Adipocyte (in vitro differentiated cells): ENCODE results near the gene PPP2R5E.

Source experiments
- DNase-seq: peaks from one replicate; pipeline ENCODE4 v3.0.0-alpha.2; 2015; ENCODE audit warnings: low read depth
- H3K27me3 ChIP-seq: replicated peaks from 2 replicates; pipeline ENCODE4 v1.7.0; 2013; ENCODE audit warnings: mild to moderate bottlenecking, low read length, moderate library complexity; ENCODE audit not compliant: control insufficient read depth, insufficient read depth
- H3K36me3 ChIP-seq: 2 replicates; pipeline ENCODE4 v1.7.0; 2013; ENCODE audit warnings: low read length, mild to moderate bottlenecking, moderate library complexity; ENCODE audit not compliant: control insufficient read depth, insufficient read depth, severe bottlenecking
- H3K4me1 ChIP-seq: 2 replicates; pipeline ENCODE4 v1.7.0; 2013; ENCODE audit warnings: mild to moderate bottlenecking, low read length, moderate library complexity; ENCODE audit not compliant: control insufficient read depth, insufficient read depth
- H3K4me3 ChIP-seq: 2 replicates; pipeline ENCODE4 v1.7.0; 2013; ENCODE audit warnings: mild to moderate bottlenecking, low read length, moderate library complexity
- H3K9ac ChIP-seq: 2 replicates; pipeline ENCODE4 v1.7.0; 2013; ENCODE audit warnings: mild to moderate bottlenecking, low read length, moderate library complexity
- H3K9me3 ChIP-seq: 2 replicates; pipeline ENCODE4 v1.7.0; 2013; ENCODE audit warnings: mild to moderate bottlenecking, low read length, moderate library complexity; ENCODE audit not compliant: control insufficient read depth

Gene PPP2R5E

DNA sequence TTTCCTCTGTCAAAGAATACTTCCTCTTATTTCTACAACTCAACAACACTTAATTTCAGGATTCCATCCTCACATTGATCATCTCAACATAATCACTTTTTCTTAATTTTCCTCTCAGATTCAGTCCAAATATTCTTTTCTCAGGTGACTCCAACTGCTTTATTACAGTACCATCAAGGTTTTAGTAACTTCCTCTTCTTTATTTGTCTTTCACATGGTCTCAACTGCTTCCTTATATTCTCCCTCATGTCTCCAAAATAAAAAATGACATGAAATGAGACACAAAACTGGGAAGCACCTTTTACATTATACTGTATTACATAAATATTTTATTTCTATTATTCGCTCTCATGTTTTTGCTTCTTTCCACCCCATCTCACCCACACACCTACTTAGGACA lies 55.5 kb downstream of the PPP2R5E start:
- Histone ChIP-seq H3K27me3 (no peaks in the 10 kb centered on the region), H3K9me3 (no peaks in the 10 kb centered on the region), H3K4me1 (peaks cover 25% of the 10 kb centered on the region), H3K4me3 (no peak overlapping the region), H3K36me3 (no peaks in the 10 kb centered on the region), H3K9ac (no peak overlapping the region)
- no peak for DNase-seq

DNA sequence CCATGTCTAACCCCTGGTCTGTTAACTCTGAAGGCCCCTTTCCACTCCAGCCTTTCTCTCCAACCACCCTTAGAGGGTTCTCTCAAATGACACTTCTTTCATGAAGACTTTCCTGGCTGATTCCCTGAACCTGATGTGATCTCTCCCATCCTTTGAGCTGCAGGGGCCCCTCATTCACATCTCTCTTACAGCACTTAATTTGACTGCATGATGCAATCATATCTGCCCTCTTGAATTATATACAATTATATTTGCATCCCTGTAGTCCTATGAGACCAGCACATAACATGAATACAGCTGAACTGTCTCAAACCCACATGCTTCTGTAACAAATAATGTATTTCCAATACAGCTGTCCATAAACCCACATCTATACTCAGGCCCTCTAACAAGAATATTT lies 56.4 kb downstream of the PPP2R5E start:
- Histone ChIP-seq H3K4me1 (peaks cover 24% of the 10 kb centered on the region), H3K36me3 (no peaks in the 10 kb centered on the region), H3K27me3 (no peaks in the 10 kb centered on the region), H3K9me3 (no peaks in the 10 kb centered on the region), H3K9ac (no peak overlapping the region), H3K4me3 (no peak overlapping the region)
- DNase-seq = peak; percentile 22

DNA sequence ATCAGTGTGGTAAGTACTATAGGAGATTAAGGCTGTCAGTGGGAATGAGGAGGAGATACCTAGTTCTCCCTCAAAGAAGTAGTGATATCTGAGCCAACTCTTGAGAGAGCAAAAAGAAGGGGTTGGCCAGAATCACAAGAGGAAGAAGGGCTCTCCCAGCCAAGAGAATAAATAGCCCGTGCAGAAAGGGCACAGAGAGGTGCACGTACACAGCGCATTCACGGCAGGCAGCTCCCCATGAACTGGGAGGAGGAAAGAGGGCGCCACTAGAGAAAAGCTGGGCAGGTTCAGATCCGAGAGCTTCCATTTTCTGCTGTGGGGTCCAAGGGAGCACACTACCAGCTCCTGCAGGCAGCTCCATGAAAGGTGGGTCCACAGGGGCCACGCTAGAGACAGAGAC lies 59.9 kb downstream of the PPP2R5E start:
- Histone ChIP-seq H3K9ac (no peak overlapping the region), H3K4me1 (peaks cover 19% of the 10 kb centered on the region), H3K9me3 (no peaks in the 10 kb centered on the region), H3K36me3 (no peaks in the 10 kb centered on the region), H3K27me3 (no peaks in the 10 kb centered on the region), H3K4me3 (no peak overlapping the region)
- no peak for DNase-seq

DNA sequence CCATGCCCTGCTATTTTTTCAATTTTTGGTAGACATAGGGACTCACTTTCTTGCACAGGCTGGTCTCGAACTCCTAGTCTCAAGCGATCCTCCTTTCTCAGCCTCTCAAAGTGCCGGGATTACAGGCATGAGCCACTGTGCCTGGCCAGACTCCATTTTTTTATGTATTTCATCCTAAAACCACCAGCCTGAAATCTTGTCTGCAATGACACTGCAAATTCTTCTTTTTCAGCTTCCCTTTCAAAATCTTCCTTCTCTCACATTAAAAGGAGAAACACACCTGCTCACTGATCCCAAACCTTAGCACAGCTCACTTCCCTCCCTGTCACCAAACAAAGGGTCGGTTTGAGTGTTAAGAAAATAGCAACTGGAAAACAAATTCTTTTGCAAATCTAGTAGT lies 62.6 kb downstream of the PPP2R5E start:
- no peak for DNase-seq
- H3K27me3 ChIP-seq = no peaks in the 10 kb centered on the region
- no peaks in the 10 kb centered on the region for H3K9me3 ChIP-seq
- no peak overlapping the region for H3K9ac ChIP-seq
- H3K36me3 ChIP-seq = no peaks in the 10 kb centered on the region
- H3K4me1 ChIP-seq = peaks cover 32% of the 10 kb centered on the region
- H3K4me3 ChIP-seq = no peak overlapping the region

DNA sequence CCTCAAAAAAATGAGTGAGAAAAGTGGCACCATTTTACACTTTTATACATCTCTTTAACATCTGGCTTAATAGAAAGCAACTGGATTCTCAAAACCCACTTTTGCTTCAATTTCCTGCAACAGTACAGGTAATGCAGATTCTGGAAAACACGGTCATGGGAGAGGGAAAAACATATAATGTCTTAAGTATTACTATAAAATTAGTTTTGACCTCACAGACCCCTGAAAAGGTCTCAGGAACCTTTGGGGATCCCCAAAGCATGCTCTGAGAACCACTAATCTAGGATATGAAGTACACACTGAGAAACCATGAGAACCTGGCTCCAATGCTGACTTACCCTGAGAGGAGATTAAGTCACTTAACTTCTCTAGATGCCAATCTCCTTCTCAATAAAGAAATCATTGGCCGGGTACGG lies 64.7 kb downstream of the PPP2R5E start:
- DNase-seq = no peak

DNA sequence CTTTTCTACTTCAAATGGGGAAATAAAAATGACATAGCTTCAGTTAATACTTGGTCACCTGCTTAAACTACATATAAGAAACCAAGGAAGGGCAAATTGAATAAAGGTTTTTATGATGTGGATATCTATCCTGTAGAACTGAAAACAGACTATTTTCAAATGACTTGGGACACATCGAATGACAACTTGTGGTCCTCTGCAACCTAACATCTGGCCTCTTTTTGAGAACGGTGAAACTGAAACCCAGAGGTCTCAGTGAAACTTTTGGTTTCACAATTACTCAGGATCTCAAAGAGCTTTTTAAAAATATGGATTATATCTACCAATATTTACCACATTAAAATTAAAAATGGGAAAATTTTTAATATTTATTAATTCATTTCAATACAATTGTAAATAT lies 65.2 kb downstream of the PPP2R5E start:
- Histone ChIP-seq H3K9ac (peak overlapping the region; percentile 14), H3K4me3 (peak overlapping the region; percentile 66), H3K9me3 (no peaks in the 10 kb centered on the region), H3K4me1 (peaks cover 34% of the 10 kb centered on the region), H3K27me3 (no peaks in the 10 kb centered on the region), H3K36me3 (no peaks in the 10 kb centered on the region)
- no peak for DNase-seq

More for the DNA sequence above, 64.7 kb downstream of the PPP2R5E start:
- Histone ChIP-seq H3K36me3 (no peaks in the 10 kb centered on the region), H3K9ac (no peak overlapping the region), H3K9me3 (no peaks in the 10 kb centered on the region), H3K4me3 (no peak overlapping the region), H3K4me1 (peaks cover 29% of the 10 kb centered on the region), H3K27me3 (no peaks in the 10 kb centered on the region)

DNA sequence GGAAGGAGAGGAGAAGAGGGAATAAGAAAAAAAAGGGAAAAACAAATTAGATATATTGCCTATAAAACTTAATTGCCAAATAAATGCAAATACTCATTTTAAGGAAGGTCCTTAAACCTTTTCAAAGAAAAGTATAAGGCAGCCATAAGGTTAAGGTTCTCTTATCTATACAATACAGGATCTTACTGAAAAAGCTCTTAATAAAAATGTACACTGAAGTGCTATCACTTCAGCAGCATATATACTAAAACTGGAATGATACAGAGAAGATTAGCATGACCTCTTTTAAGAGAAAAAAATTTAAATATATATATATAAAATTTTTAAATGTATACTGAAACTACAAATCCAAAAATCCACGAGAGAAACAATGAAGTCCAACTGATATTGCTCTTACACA lies 65.6 kb downstream of the PPP2R5E start:
- H3K27me3 ChIP-seq = no peaks in the 10 kb centered on the region
- H3K9me3 ChIP-seq = no peaks in the 10 kb centered on the region
- no peak for DNase-seq
- H3K9ac ChIP-seq = peak overlapping the region; percentile 14
- no peaks in the 10 kb centered on the region for H3K36me3 ChIP-seq
- peak overlapping the region; percentile 66 for H3K4me3 ChIP-seq
- peaks cover 36% of the 10 kb centered on the region for H3K4me1 ChIP-seq

DNA sequence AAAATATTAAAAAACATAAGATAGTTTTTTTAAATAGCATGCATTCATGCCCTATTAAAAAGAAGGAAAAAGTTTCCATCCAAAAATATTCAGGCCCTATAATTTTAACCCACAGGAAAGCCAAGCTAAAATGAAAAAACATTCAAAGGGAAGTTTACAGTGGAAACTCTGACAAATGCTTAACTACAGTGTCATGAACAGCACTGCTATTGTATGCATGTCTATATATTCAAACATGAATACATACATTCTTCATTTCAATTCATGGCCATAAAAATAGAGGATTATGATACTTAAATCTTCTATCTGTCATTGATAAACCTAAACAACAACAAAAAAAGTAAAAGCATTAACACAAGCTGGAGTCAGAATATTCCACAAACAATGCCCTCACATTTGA lies 67.4 kb downstream of the PPP2R5E start:
- Histone ChIP-seq H3K36me3 (no peaks in the 10 kb centered on the region), H3K9ac (no peak overlapping the region), H3K9me3 (no peaks in the 10 kb centered on the region), H3K4me3 (no peak overlapping the region), H3K4me1 (peaks cover 39% of the 10 kb centered on the region), H3K27me3 (no peaks in the 10 kb centered on the region)
- DNase-seq = no peak

DNA sequence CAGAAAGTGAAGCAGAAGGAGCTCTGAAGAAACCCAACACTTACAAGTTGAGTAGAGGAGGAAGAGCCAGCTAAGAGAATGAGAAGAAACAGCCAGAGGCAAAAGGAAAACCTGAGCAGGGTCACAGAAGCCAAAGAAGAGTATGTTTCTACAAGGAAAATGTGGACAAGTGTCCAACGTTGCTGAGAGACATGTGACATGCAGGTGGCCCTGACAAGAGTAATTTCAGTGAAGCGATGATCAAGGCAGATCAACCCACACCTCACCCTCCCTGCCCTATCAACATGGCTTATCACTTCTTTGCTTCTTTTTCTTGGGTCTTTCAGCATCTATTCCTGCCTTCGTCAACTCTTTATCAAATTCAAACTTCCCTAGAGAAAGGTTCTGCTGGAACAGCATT lies 68.3 kb downstream of the PPP2R5E start:
- H3K4me3 ChIP-seq = no peak overlapping the region
- peaks cover 43% of the 10 kb centered on the region for H3K4me1 ChIP-seq
- no peaks in the 10 kb centered on the region for H3K27me3 ChIP-seq
- no peak for DNase-seq
- H3K9me3 ChIP-seq = no peaks in the 10 kb centered on the region
- no peaks in the 10 kb centered on the region for H3K36me3 ChIP-seq
- no peak overlapping the region for H3K9ac ChIP-seq

DNA sequence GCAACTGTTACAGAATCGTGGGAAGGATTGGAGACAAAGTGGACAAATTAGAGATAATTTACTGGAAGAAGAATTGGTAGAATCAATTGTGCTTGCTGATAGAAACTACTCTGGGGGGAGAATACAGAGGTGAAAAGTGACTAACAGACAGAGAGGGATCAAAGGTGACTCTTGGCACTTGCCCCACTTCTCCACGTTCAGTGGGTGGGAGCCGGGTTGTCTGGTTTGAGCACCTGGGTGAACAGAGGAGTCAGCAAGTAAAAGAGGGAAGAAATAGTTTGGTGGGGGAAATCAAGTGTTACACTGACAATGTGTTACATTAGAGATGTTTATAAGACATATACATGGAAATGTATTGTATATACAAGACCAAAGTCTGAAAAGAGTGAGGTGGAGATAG lies 69.1 kb downstream of the PPP2R5E start:
- H3K4me1 ChIP-seq = peaks cover 43% of the 10 kb centered on the region
- H3K9me3 ChIP-seq = no peaks in the 10 kb centered on the region
- H3K9ac ChIP-seq = no peak overlapping the region
- DNase-seq = no peak
- no peaks in the 10 kb centered on the region for H3K36me3 ChIP-seq
- no peak overlapping the region for H3K4me3 ChIP-seq
- H3K27me3 ChIP-seq = no peaks in the 10 kb centered on the region

DNA sequence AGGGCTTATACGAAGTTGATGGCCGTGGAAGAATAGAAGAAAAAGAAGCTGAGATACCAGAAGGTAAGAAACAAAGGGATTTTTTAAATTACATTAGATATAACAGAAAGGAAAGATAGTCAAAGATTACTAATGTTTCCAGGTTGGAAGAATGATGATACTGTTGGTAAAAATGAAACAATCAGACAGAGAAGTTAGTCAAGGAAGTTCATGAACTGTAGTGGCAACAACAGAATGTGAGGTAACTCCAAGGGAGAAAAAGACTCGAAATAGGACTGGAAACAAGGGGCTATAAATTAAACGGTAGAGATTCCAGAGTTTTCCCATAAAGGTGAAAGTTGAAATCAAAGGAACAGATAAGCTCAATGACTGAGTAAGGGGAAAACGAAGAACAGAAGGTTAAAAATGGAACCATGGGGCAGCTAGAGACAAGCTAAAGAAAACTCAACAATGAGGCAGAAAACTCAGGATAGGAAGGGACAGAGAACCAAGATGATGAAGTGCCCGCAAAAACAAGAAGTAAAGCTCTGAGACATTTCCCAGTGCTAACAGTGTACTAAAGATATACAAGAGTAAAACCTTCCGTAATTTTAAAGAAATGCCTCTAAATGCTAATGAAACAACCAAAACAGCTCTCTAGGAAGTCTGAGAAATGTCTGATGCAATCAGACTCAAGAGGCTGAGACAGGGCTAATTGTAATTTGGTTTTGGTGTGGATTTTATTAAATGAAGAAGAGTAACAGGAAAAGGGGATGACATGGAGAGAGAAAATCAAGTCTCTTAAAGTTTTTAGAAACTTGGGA lies 70.0 kb downstream of the PPP2R5E start:
- Histone ChIP-seq H3K9me3 (no peaks in the 10 kb centered on the region), H3K27me3 (no peaks in the 10 kb centered on the region), H3K4me1 (peaks cover 41% of the 10 kb centered on the region), H3K4me3 (no peak overlapping the region), H3K9ac (no peak overlapping the region), H3K36me3 (no peaks in the 10 kb centered on the region)
- peak; percentile 38 for DNase-seq
